NCI-H526 (cell line): ENCODE results near the gene ALDH1L1.

Experiments
- DNase-seq, 2 experiments: peaks; one replicate each; lab custom pipeline; 2025; lab: John Stamatoyannopoulos, UW

The ALDH1L1 gene

GRCh38 chr3:126133606-126134005 lies 46.8 kb downstream of the ALDH1L1 start:
- no peak for DNase-seq

- peak; percentile 82 to 91 for DNase-seq
These were observed 47.5 kb downstream of the ALDH1L1 start for GRCh38 chr3:126132751-126133511.

GRCh38 chr3:126131881-126132750 lies 48.3 kb downstream of the ALDH1L1 start:
- no peak for DNase-seq

GRCh38 chr3:126130981-126131745 lies 49.2 kb downstream of the ALDH1L1 start:
- DNase-seq: no peak

GRCh38 chr3:126130081-126130855 lies 50.1 kb downstream of the ALDH1L1 start:
- no peak for DNase-seq

- DNase-seq: no peak
These were observed 50.9 kb downstream of the ALDH1L1 start for GRCh38 chr3:126129398-126129891.

GRCh38 chr3:126128504-126129397 lies 51.6 kb downstream of the ALDH1L1 start:
- DNase-seq: no peak

GRCh38 chr3:126127904-126128303 lies 52.5 kb downstream of the ALDH1L1 start:
- no peak for DNase-seq

- DNase-seq: no peak
These were observed 52.9 kb downstream of the ALDH1L1 start for GRCh38 chr3:126127452-126127851.

- DNase-seq: no peak
These were observed 53.5 kb downstream of the ALDH1L1 start for GRCh38 chr3:126126811-126127431.

GRCh38 chr3:126126286-126126685 lies 54.1 kb downstream of the ALDH1L1 start:
- no peak for DNase-seq

GRCh38 chr3:126125781-126126251 lies 54.6 kb downstream of the ALDH1L1 start:
- no peak for DNase-seq

GRCh38 chr3:126125341-126125740 lies 55.0 kb downstream of the ALDH1L1 start:
- DNase-seq: peak in 1 of 2 experiments; percentile 38

- DNase-seq: no peak
These were observed 55.5 kb downstream of the ALDH1L1 start for GRCh38 chr3:126124896-126125295.

- DNase-seq: peak; percentile 87 to 94
These were observed 56.1 kb downstream of the ALDH1L1 start for GRCh38 chr3:126124148-126124868.

GRCh38 chr3:126121632-126122031 lies 58.8 kb downstream of the ALDH1L1 start:
- DNase-seq: no peak

GRCh38 chr3:126121074-126121473 lies 59.3 kb downstream of the ALDH1L1 start:
- no peak for DNase-seq

- no peak for DNase-seq
These were observed 60.4 kb downstream of the ALDH1L1 start for GRCh38 chr3:126119976-126120375.
